Keratinocyte (primary cell): ENCODE results near the gene ABHD2.

ENCODE experiments used
- CTCF ChIP-seq, 3 experiments: IDR thresholded peaks in 1 of 3; conservative IDR thresholded peaks in 1 of 3; optimal IDR thresholded peaks in 1 of 3; 2 replicates in 2 of 3; 3 replicates in 1 of 3; pipeline versions ENCODE3 to v1.5.1; 2011; ENCODE audit warnings: low read length in 3 of 3, mild to moderate bottlenecking in 3 of 3, moderate library complexity in 2 of 3, control low read depth in 1 of 3, inconsistent platforms in 1 of 3; ENCODE audit not compliant: insufficient read depth in 2 of 3; ENCODE audit errors: extremely low read depth in 1 of 3
- EZH2 ChIP-seq: IDR thresholded peaks from one replicate; pipeline ENCODE4 v1.6.1; 2012; ENCODE audit warnings: inconsistent platforms, mild to moderate bottlenecking, low read length, moderate library complexity

- TF ChIP-seq CTCF (optimal IDR thresholded peaks at IDR 0.05 in 1 of 3, IDR thresholded peaks at IDR 0.05 in 1 of 3, conservative IDR thresholded peaks at IDR 0.05 in 1 of 3; ENCODE audit: extremely low read depth in 1 of 3, insufficient read depth in 2 of 3, low read length in 3 of 3) (no peak), EZH2 (no peak)
Observed at GRCh38 chr15:89088605-89089315, 504 bp downstream of the ABHD2 start.
